ENCODE data around the gene MROH2A.
"Not testable (repeated sequence)": the region's sequence is repeated elsewhere in the genome, so short reads cannot be mapped to it uniquely, and the experiment has no call there.

MROH2A gene

GRCh38 chr2:233778030-233778429 is at the start of gene MROH2A:
MROH2A (plus strand) TSS chr2:233778330; CDS start chr2:233779359, 1,029 bp downstream.
- Histone ChIP-seq H3K4me3 (no peak within 1 kb of the TSS), H3K27ac (no peak within 1 kb of the TSS)

- H3K27ac ChIP-seq: no peak within 1 kb of the TSS
- no peak within 1 kb of the TSS for H3K4me3 ChIP-seq
Measured at GRCh38 chr2:233728723-233729301, 49.3 kb upstream of the MROH2A start, which contains the start of gene UGT1A3. UGT1A3 (plus strand) TSS chr2:233729042; CDS start chr2:233729127, 85 bp downstream.

GRCh38 chr2:233736868-233737653 is 41.1 kb upstream of the MROH2A start:
- H3K27ac ChIP-seq, H3K4me3 ChIP-seq: not testable (repeated sequence)

- Histone ChIP-seq H3K27ac (no peak overlapping the region), H3K4me3 (no peak overlapping the region)
Measured at GRCh38 chr2:233740870-233741269, 37.3 kb upstream of the MROH2A start.

- Histone ChIP-seq H3K4me3 (no peak overlapping the region), H3K27ac (no peak overlapping the region)
Measured at GRCh38 chr2:233743464-233744259, 34.5 kb upstream of the MROH2A start.

- H3K27ac ChIP-seq: no peak overlapping the region
- no peak overlapping the region for H3K4me3 ChIP-seq
Measured at GRCh38 chr2:233745073-233745755, 32.9 kb upstream of the MROH2A start.

- not testable (repeated sequence) for H3K4me3 ChIP-seq, H3K27ac ChIP-seq
Measured at GRCh38 chr2:233745838-233746237, 32.3 kb upstream of the MROH2A start.

GRCh38 chr2:233746475-233747282 is 31.5 kb upstream of the MROH2A start:
- Histone ChIP-seq H3K27ac (no peak overlapping the region), H3K4me3 (no peak overlapping the region)

- H3K27ac ChIP-seq: no peak overlapping the region
- no peak overlapping the region for H3K4me3 ChIP-seq
Measured at GRCh38 chr2:233747283-233747544, 30.9 kb upstream of the MROH2A start.

GRCh38 chr2:233750689-233751088 is 27.4 kb upstream of the MROH2A start:
- H3K27ac ChIP-seq, H3K4me3 ChIP-seq: not testable (repeated sequence)

- not testable (repeated sequence) for H3K27ac ChIP-seq
Measured at GRCh38 chr2:233751212-233752009, 26.7 kb upstream of the MROH2A start.

GRCh38 chr2:233754872-233755611 is 23.1 kb upstream of the MROH2A start:
- Histone ChIP-seq H3K4me3 (no peak overlapping the region), H3K27ac (no peak overlapping the region)

More at GRCh38 chr2:233751212-233752009, 26.7 kb upstream of the MROH2A start:
- H3K4me3 ChIP-seq: not testable (repeated sequence)

GRCh38 chr2:233756429-233757081 is 21.6 kb upstream of the MROH2A start:
- Histone ChIP-seq H3K27ac (no peak overlapping the region), H3K4me3 (no peak overlapping the region)

GRCh38 chr2:233758141-233758540 is 20.0 kb upstream of the MROH2A start:
- no peak overlapping the region for H3K4me3 ChIP-seq
- no peak overlapping the region for H3K27ac ChIP-seq

- no peak overlapping the region for H3K4me3 ChIP-seq
- no peak overlapping the region for H3K27ac ChIP-seq
Measured at GRCh38 chr2:233758849-233759248, 19.3 kb upstream of the MROH2A start.

- no peak within 1 kb of the TSS for H3K27ac ChIP-seq
- H3K4me3 ChIP-seq: no peak within 1 kb of the TSS
Measured at GRCh38 chr2:233760043-233760442, 18.1 kb upstream of the MROH2A start, which contains the start of gene UGT1A1. UGT1A1 (plus strand) TSS chr2:233760270; CDS start chr2:233760288, 18 bp downstream.

- H3K4me3 ChIP-seq: no peak overlapping the region
- no peak overlapping the region for H3K27ac ChIP-seq
Measured at GRCh38 chr2:233761040-233761769, 16.9 kb upstream of the MROH2A start.

All from skin epidermis (tissue), 12 donors.